T1000 (cell line): Measurements from ENCODE around the gene GHRHR.

Experiments
- DNase-seq: peaks from one replicate; lab custom pipeline; 2025; ENCODE audit warnings: mixed read lengths; lab: John Stamatoyannopoulos, UW

GHRHR gene

DNA sequence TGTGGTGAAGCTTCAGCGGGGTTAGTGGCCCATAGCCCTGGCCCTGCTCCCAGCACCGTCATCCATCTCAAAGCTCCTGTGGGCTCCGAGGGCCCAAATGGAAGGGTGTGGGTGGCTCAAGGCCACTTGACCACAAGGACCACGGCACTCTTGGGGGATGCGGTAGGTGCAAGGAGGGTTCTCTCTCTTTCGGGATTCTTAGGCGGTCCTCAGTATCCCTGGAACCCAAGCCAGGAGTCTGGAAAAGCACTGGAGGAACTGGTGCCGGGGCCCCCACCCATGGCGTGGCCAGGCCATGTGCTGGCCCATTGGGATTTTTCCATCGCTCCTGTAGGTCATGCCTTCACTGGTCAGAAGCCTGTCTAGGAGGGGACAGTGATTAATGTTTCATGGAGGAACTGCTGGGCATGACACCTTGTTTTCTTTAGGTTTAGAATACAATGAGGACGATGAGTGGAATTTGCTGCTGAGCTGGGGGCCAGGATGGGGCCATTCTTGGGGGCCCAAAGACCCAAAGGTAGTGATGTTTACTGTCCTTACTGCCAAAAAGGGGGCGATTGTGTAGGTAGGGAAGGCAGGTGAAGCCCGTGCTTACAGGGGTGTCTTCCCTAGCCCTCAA lies 35.4 kb upstream of the GHRHR start:
- DNase-seq = no peak

DNA sequence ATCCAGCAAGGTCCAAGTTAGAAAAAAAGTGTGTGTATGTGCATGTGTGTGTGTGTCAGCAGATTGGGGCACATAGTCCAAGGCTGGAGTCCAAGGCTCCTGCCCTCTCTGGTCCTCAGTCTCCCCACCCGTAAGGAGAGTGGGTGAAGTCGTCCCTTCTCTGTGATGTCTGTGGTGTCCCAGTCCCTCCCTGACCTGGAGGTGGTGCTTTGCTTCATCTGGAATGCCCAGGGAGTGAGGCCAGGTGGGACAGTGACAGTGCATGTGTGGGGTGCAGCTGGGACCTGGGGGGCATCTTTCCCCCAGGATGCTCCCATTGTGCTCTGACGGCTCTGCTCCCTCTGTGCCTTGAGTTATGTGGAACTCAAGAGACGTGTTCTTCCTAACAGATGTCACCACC lies 34.1 kb upstream of the GHRHR start:
- DNase-seq = no peak

DNA sequence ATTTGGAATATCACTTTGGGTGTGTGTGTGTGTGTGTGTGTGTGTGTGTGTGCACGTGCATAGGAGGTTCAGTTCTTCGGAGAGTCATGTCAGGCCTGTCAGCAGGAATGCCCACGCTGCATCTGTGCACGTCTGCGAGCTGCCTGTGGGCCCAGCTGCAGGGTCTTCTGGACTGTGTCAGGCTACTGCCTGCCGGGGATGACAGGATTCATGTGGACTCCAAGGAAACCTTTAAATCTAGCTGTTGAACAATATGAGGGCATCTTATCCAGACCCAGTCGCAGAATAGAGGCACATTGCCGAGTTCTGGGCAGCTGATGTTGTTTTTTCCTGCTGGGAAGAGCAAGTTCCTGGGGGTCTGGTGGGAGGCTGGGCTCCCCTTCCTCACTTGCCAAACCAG lies 33.1 kb upstream of the GHRHR start:
- no peak for DNase-seq

DNA sequence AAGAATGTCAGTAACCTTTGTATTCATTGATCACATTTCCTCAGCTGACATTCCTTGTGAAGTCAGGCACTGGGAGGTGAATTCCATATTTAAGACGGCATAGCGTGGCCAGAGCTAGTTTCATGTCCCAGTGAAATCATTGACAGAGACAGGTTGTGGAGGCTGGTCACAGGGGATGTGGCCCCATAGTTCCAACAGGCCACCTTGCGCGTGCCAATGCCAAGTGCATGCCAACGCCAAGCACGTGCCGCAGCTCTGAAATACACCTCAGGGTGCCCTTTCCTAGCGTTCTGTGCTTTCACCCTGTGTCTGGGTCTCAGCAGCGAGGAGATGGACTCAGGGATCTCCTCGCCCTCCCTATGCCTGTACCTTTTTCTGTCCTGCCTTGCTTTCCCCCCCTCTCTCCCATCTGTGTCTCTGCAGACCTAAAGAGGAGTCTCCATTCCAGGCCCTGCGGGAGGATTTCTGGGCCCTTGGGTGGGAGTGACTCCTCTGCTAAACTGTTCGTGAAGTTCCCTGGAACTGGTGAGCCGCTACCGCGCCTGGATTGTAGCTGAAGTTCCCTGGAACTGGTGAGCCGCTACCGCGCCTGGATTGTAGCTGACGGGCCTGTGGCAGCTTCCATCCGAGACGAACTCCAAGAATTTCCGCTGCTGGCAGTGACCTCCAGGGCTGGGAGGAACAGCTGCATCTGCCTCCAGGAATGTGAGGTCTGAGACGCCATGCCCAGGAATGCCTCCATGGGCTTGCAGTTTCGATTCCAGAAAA lies 32.4 kb upstream of the GHRHR start:
- no peak for DNase-seq

- no peak for DNase-seq
Measured at GRCh38 chr7:30931929-30932540, 31.7 kb upstream of the GHRHR start.

GRCh38 chr7:30932562-30932961 lies 31.2 kb upstream of the GHRHR start:
- DNase-seq = no peak

DNA sequence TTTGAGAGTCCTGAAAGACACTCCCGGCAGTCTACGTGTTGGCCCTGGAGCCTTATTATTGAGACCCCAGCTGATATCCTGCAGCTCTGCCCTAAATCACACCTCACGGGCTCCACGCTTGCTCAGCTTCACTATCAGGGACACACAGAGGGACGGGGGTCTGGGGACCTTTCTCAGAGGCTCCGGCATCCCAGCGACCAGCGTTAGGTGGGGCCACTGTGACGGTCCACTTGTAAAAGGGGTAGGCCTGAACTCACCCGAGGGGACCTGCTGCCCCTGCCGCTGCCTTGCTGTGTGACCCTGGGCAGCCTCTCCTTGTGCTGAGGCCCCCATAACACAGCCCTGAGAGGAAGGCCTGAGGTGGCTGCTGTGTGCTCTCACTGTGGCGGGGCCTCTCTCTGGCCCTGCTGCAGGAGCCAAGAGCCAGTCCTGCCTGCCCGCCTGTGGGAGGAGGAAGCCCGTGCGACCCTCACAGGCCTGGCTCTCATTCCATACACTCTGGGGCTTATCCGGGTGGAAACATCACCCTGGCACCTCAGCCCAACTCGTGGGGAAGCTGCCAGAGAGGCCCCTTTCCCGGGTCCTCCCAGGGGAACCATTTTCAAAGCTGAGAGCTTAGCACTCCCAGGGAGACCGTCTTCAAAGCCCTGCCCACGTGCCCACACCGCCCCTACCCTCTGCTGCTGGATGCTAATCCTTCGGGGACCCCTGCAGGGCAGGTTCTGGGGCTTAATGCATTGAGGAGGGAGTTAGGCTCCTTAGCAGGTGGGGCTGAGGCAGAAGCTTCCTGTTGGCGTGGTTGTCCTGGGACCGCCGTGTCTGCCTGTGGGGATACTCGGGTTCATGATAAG lies 30.4 kb upstream of the GHRHR start:
- no peak for DNase-seq

- DNase-seq = no peak
Measured at GRCh38 chr7:30934225-30934624, 29.5 kb upstream of the GHRHR start.

GRCh38 chr7:30934732-30935568 lies 28.8 kb upstream of the GHRHR start:
- DNase-seq = no peak

GRCh38 chr7:30935569-30935877 lies 28.2 kb upstream of the GHRHR start:
- DNase-seq = no peak

DNA sequence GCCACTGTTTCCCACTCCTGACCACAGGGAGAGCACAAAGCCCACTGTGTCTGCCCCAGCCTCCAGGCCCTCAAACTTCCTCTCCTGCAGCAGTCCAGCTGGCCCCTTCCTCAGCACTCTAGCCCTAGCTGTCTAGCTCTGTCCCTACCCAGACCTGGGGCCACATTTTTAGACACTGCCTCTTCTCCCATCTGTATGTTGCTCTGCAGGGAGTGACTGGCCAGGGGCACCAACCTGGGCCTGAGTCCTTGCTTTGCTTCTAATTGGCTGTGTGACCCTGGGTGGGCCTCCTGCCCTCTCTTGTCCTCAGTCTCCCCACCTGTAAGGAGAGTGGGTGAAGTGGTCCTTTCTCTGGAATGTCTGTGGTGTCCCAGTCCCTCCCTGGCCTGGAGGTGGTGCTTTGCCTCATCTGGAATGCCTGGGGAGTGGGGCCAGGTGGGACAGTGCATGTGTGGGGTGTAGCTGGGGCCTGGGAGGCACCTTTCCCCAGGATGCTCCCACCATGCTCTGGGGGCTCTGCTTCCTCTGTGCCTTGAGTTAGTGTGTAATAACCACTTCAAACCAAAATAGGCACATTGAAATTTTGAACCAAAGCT lies 27.0 kb upstream of the GHRHR start:
- no peak for DNase-seq

- DNase-seq = no peak
Measured at GRCh38 chr7:30937416-30937815, 26.3 kb upstream of the GHRHR start.

DNA sequence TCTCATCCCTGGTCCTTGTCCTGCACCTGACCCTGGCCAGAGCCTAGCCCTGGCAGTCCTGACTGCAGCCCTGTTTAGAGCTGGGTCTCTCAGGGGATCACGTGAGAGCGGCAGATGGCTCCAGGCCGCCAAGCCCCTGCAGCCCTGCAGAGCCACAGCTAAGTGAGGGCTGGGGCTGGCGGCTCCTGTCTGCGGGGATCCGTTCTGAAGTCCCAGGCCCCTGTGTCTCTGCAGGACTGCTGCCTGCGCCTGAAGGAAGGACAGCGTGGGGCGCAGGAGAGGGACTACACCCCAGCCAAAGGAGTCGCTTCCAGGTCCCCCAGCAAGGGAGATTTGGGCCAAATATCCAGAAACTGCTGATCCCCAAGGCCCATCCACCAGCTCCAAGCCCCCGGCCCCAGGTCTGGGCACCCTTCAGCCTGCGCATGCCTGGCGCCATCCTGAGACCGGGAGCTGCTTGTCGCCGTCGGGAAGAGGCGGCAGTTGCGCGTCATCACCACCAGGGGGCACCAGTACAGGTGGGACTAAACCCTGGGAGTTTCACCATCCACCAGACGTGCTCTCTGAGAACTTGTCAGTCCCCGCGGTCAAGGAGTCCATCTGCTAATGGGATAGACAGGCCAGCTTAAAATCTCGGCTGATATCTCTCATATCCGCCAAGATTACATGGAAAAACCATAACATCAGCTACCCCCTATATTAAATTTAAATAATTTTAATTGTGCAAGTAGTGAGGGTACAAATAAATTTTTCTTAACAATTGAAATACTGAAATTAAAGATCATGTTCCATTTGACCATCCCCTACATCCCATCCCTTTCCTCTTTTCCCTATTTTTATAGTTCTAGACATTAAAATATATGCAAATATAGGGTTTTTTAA lies 25.1 kb upstream of the GHRHR start:
- peak; percentile 46 for DNase-seq

DNA sequence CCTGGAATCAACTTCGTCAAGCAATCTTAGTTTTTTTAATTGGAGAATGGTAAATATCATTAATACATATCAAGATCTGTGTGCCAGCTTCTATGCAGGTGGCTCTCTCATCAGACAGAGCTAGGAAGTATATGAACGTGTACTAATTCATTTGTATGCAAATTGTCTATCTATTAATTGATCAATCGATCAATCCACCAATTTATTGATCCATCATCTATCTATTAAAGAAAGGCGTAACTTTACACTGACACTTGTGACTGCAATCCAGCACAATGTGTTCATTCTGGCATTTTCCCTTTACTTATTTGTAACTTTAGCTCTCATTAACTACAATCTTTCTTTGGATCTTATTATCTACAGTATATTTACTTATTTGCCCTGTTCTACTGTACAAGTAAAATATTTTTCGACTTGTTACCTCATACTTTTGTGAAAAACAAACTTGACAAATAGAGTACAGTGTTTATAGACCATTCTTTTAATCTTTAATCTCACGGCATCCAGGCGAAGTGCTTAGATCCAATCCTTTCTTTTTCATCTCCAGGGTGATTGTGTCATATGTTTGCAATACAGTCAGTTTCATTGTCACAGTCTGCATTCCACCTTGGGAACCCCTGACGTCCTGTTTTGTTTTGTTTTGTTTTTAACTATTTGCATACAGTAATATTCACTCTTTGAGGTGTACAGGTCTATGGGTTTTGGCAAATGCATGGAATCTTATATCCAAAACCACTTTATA lies 22.0 kb upstream of the GHRHR start:
- DNase-seq = no peak

DNA sequence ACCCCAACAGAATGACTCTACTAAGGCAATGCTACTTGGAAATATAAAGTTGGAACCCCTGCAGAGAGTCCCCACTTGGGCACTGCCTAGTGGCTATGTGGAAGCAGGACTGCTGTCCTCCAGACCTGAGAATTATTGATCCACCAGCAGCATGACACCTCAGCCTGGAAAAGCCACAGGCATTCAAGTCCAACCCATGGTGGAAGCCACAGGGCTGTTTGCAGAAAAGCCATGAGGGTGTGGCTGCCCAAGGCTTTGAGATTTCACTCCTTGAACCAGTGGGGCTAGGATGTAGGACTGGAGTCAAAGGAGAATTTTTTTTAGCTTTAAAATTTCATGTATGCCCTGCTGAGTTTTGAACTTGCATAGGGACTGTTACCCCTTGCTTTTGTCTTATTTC lies 13.6 kb upstream of the GHRHR start:
- no peak for DNase-seq

GRCh38 chr7:30954914-30955313 lies 8.8 kb upstream of the GHRHR start:
- DNase-seq = no peak

DNA sequence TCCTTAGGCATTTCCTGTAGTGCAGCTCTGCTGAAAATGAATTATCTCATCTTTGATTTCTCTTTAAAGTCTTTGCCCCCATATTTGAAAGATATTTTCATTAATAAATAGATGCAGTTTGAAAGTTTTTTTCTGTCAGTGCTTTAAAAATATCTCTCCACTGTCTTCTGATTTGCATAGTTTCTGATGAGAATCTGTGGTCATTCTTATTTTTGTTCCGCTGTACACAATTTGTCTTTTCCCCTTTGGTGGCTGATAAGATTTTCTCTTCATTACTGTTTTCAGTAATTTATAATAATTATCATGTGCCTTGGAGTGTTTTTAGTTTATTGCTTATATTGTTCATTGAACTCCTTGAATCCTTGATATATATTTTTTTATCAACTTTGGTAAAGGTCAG lies 7.0 kb upstream of the GHRHR start:
- no peak for DNase-seq

DNA sequence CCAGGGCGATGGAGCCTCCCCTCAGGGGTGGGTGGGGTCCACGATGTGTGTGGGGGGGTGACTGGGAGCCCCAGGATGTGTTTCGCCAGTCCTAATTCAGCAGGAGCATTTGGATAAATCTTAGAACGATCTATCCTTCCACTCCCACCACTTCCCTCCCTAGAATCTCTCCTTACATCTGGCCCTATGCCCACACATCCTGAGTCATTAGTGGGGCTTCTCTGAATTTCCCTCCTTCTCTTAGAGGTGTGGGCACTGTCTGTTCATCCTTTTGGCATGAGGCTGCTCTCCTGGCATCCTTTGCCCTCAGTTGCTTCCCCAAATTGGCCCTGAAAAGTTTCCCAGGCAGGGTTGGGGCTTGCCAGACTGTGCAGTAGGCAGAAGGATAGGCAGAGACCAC lies 1.6 kb downstream of the GHRHR start:
- no peak for DNase-seq

- no peak for DNase-seq
Measured at GRCh38 chr7:30965883-30966282, 2.1 kb downstream of the GHRHR start.

DNA sequence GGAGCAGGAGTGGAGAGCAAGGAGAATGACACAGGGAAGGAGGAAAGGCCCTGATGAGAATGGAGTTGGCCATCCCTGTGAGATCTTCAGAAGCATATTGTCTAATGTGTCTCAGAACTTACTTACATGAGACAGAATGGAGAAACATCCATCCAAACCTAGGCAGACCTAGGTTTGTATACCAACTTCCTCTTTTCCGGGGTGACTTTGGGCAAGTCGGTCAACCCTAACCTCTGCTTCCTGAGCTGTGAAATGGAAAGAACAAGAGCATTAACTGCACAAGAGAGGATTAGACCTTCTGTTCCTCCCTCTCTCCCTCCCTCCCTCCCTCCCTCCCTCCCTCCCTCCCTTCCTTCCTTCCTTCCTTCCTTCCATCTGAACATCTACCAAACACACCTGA lies 4.5 kb downstream of the GHRHR start:
- DNase-seq = no peak
